ENCODE results near the gene SULT4A1.

The SULT4A1 gene

GRCh38 chr22:43861529-43861928 is 784 bp downstream of the SULT4A1 start:
- no peak for DNase-seq (ENCODE audit: low read depth in 2 of 3, low spot score in 1 of 3)

- no peak for DNase-seq (ENCODE audit: low read depth in 2 of 3, low spot score in 1 of 3)
Measured at GRCh38 chr22:43860831-43861230, 1.5 kb downstream of the SULT4A1 start.

DNA sequence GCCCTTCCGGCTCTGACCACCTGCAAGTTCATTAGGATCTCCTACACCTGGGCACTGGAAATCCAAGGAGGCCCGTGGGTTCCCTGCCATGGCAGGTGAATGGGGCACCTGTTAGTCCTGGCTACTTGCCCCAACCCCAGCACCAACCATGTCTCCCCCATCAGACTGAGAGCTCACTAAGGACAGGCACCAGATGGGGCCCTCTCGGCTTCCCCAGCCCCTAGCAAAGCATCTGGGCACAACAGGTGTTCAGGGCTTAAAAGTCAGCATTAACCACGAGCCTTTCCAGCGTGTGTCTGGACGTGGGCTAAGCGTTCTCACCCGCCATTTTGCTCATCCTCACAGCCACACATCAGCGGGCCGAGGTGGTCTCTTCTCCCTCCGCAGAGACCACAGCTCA is 2.2 kb downstream of the SULT4A1 start:
- DNase-seq (ENCODE audit: low read depth in 2 of 3, low spot score in 1 of 3) = no peak

DNA sequence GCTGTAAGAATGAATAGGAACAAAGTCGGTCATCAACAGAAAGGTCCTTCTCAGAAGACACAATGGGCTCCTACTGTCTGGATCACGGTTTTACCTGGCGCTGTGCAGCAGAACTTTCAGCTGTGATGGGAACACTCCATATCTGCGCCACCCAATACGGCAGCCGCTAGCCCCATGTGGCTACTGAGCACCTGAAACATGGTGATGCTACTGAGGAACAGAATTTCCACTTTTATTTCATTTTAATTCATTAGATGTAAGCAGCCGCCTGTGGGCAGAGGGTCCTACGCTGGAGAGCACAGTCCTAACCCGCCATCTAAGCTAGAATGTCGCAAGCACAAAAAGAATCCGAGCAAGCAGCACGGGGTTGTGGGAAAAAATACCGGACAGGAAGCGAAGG is 2.7 kb downstream of the SULT4A1 start:
- no peak for DNase-seq (ENCODE audit: low read depth in 2 of 3, low spot score in 1 of 3)

DNA sequence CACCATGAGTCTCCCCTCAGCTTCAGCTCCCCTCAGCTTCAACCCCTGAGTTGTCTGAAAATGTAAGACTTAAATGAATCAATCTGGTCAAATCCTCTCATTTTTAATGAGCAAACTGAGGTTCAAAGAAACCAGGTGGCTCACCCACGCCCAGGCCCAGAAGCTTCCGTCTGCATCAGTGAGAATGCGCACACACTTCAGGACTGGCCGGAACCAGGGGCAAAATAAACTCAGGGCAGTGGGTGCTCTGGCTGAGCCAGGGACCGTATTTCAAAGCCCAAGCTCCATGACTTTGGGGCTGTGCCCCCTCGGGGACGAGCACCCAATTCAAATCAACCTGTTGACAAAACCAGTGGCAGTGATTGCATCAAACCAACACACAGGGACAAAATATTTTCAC is 3.1 kb downstream of the SULT4A1 start:
- DNase-seq (ENCODE audit: low read depth in 2 of 3, low spot score in 1 of 3) = no peak

- no peak for DNase-seq (ENCODE audit: low read depth in 2 of 3, low spot score in 1 of 3)
Measured at GRCh38 chr22:43858156-43858895, 4.0 kb downstream of the SULT4A1 start.

DNA sequence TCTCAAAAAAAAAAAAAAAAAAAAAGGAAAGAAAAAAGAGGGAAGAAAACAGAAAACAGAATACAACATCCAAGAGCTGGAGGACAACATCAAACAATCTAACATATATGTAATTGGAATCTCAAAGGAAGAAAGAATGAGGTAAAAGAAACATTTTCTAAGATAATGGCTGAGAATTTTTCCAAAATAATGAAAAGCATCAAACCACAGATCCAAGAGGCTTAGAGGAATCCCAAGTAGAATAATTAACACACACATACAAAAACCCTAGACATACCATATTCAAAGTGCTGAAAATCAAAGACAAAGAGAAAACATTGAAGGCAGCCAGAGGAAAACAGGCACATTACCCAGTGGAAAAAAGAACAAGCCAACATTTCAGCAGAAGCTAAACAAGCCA is 4.9 kb downstream of the SULT4A1 start:
- no peak for DNase-seq (ENCODE audit: low read depth in 2 of 3, low spot score in 1 of 3)

DNA sequence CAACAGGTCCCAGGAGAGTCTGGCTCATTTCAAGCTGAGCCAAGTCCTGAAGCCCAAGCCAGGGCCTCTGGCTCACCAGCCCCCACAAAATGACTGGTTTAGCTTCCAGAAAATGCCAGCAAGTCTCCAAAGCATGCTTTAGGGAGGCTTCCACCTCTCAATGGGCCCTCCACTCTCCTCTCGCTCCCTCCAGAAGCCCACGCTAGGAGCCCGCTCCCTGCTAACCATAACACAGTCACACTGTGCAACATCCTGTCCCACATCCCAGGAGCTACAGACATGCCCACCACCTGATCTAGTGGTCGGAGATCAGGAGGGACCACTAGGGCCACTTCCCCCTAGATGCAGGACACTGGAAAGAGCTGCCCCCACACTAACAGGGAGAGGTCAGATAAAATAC is 6.9 kb downstream of the SULT4A1 start:
- DNase-seq (ENCODE audit: low read depth in 2 of 3, low spot score in 1 of 3) = no peak

- no peak for DNase-seq (ENCODE audit: low read depth in 2 of 3, low spot score in 1 of 3)
Measured at GRCh38 chr22:43854786-43855271, 7.5 kb downstream of the SULT4A1 start.

DNA sequence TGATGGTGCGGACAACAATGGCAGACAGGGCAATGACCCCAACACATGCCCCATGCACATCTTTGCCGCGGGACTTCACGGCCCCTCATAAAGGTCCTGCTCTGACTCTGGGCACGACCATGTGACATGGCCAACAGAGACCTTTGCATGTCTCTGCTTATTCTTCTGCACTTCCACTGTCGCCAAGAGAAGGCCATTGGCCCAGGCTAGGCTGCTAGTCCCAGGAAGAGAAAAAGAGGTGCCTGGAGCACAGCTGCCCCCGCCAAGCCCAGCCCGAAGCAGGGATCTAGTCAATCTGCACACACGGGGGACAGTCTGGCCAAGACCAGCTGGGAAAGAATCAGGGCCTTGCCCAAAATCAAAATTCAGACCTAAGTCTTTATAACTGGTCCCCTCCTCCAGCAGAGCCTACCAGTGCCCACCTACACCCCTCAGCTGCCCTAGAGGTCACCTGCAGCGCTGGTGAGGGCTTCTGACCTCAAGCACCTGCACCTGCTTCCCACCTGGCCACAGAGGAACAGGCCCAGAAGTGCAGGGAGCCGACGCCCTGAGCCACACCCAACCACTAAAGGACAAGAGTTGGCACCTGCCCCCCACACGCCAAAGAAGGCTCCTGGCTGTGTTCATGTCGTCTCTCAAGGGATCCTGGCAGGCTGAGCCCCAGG is 8.1 kb downstream of the SULT4A1 start:
- DNase-seq (ENCODE audit: low read depth in 2 of 3, low spot score in 1 of 3) = no peak

DNA sequence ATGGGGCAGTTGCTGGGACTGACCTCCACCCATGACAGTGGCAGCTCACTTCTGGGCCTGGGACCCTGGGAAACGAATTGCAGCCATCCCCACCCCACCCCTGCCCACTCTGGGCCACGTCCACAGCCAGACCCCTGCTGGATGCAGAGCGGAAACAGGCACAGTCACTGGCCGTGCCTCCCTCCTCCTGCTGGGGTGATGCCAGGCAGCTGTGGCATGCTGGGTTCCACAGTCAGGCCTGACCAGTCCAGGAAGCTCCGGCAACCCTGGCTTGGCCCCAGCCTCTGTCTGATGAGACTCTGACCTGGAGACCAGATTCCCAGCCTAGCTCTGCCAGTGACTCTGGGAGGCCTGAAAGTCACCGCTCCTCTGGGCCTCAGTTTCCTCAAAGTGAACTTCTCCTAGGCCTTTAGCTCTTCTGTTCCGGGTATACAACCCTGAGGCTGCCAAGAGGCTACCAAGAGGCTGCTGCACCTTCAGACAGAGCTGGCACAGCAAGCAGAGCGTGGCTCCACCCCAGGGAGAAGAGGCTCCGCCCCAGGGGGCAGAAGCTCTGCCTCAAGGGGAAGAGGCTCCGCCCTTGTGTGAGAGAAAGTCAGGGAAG is 8.9 kb downstream of the SULT4A1 start:
- no peak for DNase-seq (ENCODE audit: low read depth in 2 of 3, low spot score in 1 of 3)

DNA sequence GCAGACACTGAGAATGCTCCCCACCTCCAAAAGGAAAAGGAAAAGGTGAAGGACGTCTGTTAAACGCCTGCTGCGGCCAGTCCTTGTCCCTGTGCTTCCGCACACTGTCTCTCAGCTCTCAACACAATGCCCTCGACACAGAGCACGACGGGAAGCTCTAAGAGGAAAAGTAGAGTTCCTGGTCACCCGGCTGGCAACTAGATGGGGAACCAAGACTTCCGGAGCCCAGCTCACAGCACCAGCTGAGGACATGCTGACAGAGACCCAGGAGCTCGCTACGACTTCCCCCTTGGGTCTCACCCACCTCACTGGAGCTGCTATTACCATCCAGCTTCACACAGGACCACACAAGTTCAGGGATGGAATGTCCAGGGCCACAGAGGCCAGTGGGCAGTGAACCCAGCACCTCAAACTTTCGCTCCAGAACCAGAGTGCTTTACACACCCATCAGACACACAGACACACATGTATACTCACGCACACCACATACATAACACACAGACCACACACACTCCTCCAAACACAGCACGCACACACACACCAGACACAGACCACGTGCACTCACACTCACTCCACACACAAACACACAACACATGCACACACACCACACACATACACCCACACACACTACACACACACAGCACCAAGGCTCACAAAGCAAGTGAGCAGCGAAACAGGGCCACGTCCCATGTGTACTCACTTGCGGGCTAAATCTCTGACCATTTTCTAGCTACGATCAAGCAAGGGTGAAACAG is 9.6 kb downstream of the SULT4A1 start:
- no peak for DNase-seq (ENCODE audit: low read depth in 2 of 3, low spot score in 1 of 3)

- no peak for DNase-seq (ENCODE audit: low read depth in 2 of 3, low spot score in 1 of 3)
Measured at GRCh38 chr22:43851979-43852307, 10.4 kb downstream of the SULT4A1 start.

DNA sequence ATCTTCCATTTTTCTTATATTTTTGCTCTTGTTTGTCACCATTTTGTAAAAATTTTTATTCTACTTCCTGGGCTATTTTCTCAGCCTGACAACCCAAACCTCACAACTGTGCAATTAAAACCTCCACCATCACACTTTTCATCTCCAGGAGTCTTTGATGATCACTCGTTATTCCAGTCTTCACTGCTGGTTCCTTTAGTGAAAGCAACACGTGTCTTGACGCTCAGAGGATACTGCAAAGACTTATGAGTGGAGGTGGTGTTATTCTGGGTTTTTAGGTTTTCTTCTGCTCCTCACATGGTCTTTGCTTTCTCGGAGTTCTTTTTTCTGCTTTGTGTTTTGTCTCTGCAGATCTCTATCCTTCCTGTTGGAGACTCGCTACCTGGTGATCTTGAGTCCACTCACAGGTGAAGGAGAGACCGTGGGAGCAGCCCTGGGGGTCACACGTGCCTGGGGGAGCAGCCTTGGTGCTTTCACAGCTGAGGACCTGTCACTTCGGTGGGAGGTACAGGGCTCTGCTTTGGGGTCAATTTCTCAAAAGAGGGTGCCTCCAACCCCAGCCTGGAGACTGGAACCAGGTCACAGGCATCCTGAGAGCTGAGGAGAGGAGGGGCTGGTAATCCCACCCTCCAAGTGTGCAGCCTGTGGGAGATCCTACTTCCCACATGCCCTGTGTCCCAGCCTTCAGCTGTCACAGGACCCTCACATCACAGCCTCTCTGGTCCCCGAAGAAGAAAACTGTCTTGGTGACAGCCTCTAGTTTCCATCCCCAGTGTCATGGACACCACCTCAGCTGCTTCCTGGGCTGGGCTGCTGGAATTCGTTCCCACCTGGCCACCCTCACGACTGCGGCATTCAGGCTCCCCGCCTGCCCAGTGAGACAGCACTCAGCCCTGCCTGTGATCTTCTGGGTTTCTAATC is 11.0 kb downstream of the SULT4A1 start:
- DNase-seq (ENCODE audit: low read depth in 2 of 3, low spot score in 1 of 3) = no peak

DNA sequence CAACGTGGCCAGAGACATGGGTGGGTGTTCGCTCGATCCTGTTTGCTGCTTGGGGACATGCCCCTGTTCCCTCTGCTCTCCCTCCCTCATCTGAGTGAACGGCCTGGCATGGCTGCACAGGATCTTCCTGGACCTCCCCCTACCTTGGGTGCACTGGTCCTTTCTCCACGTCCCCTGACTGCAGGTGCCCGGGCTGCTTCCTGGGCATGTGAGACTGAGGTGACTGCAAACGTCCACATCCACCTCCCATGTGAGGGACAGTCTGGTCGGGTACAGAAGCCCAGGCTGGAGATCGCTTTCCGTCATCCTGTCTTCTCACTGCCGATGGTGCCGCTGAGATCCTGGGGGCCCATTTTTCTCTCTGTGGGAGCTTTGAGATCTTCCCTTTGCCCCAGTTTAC is 11.8 kb downstream of the SULT4A1 start:
- DNase-seq (ENCODE audit: low read depth in 2 of 3, low spot score in 1 of 3) = no peak

DNA sequence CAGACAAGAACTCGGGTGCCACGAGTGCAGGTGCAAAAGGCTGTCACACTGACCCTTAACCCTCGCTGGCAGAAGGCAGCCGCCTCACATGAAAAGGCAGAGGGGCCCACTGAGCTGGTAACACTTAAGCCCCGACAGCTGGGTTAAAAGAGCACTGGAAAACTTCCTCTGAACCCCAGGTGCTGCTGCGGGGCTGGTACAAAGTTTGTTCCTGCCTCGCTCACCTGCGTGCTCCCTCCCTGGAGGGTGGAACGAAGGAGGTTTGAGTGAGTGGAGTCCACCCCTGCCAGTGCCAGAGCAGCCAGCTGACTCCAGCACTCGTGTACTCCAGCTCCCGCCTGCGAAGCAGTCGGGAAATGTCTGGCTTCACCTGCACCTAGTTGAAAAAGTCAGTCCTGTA is 12.6 kb downstream of the SULT4A1 start:
- no peak for DNase-seq (ENCODE audit: low read depth in 2 of 3, low spot score in 1 of 3)

- no peak for DNase-seq (ENCODE audit: low read depth in 2 of 3, low spot score in 1 of 3)
Measured at GRCh38 chr22:43848366-43849171, 13.7 kb downstream of the SULT4A1 start.

GRCh38 chr22:43847376-43848289 is 14.7 kb downstream of the SULT4A1 start:
- no peak for DNase-seq (ENCODE audit: low read depth in 2 of 3, low spot score in 1 of 3)

DNA sequence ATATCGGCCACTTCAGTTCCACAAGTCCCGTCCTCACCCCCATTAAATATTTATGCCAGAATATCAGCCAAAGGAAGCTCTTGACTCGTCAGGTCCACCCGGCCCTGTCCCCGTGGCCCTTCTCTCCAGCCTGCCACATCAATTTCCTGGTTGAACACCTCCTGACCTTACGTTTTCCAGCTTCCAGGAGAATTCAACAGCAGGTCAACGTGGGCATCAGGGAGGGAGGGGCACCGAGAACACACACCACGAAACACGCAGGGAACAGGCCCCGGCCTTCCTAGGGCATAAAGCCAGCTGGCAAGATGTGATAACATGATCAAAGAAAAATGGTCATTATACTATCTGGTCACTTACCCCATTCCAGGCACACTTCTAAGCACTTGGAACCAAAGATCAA is 15.3 kb downstream of the SULT4A1 start:
- DNase-seq (ENCODE audit: low read depth in 2 of 3, low spot score in 1 of 3) = no peak

Measured in stimulated activated CD4-positive, alpha-beta T cell treated with anti-CD3 and anti-CD28 coated beads, Interleukin-12 subunit alpha, Interleukin-12 subunit beta, amount 100 ng/mL, for 48 hours (primary cell).